ENCODE measurements around the gene CIPC. TPM values are rescaled to one million over a fixed set of nuclear protein-coding genes. Genes with fewer than 3 reads are reported as not detected.

The CIPC gene
- total RNA-seq, 1 experiment from 2014 or later, result 20.6 TPM

GRCh38 chr14:77153802-77154201 is 55.7 kb downstream of the CIPC start:
- H3K27ac ChIP-seq (ENCODE audit: low read depth, low read length), result no peak overlapping the region
- no peak overlapping the region for H2AFZ ChIP-seq (ENCODE audit: low read depth, low read length, poor library complexity, severe bottlenecking)
- TF ChIP-seq SP1 (IDR thresholded peaks at IDR 0.05; ENCODE audit: low read depth) (no peak), SRF (IDR thresholded peaks at IDR 0.05; ENCODE audit: low read depth) (no peak), CEBPB (IDR thresholded peaks at IDR 0.05; ENCODE audit: low read depth) (no peak), ELF1 (IDR thresholded peaks at IDR 0.05; ENCODE audit: borderline replicate concordance, low read depth) (no peak), MAX (IDR thresholded peaks at IDR 0.05) (no peak), EZH2 (IDR thresholded peaks at IDR 0.05) (no peak), TCF7L2 (IDR thresholded peaks at IDR 0.05; ENCODE audit: borderline replicate concordance, extremely low read depth, insufficient read depth, insufficient read length) (no peak), FOSL1 (IDR thresholded peaks at IDR 0.05; ENCODE audit: low read depth) (no peak), ZFX (IDR thresholded peaks at IDR 0.05) (no peak), SIN3A (IDR thresholded peaks at IDR 0.05; ENCODE audit: low read depth) (no peak), POLR2AphosphoS5 (IDR thresholded peaks at IDR 0.05; ENCODE audit: low read depth, low read length) (no peak), CTCF (IDR thresholded peaks at IDR 0.05 in 2 of 3, conservative IDR thresholded peaks at IDR 0.05 in 1 of 3; ENCODE audit: borderline replicate concordance in 1 of 3, insufficient read depth in 1 of 3, low read depth in 2 of 3, low read length in 2 of 3) (no peak), RAD21 (IDR thresholded peaks at IDR 0.05; ENCODE audit: low read depth) (no peak), CBX3 (IDR thresholded peaks at IDR 0.05; ENCODE audit: low read depth) (no peak), ZNF274 (IDR thresholded peaks at IDR 0.05; ENCODE audit: low read depth, low read length) (no peak), JUND (IDR thresholded peaks at IDR 0.05) (no peak), EZH2phosphoT487 (IDR thresholded peaks at IDR 0.05; ENCODE audit: borderline replicate concordance) (no peak), ZBTB33 (IDR thresholded peaks at IDR 0.05; ENCODE audit: extremely low read depth, insufficient replicate concordance, low read length) (no peak)
- ATAC-seq (no peak), DNase-seq (ENCODE audit: low read depth, low spot score) (no peak)
- no peaks in the 10 kb centered on the region for H3K79me2 ChIP-seq (ENCODE audit: insufficient read depth, low read length)
- H3K4me2 ChIP-seq (ENCODE audit: low read length), result no peak overlapping the region
- CTCF ChIA-PET, result interaction anchor here (0.9 to 5.8 kb wide), 5 partner anchors 28 to 282 kb away, joined by 4 to 112 read pairs (median 66); partner anchors contain the start of gene TMEM63C
- H3K4me3 ChIP-seq (replicated peaks in 1 of 2; ENCODE audit: low read depth in 1 of 2, low read length in 2 of 2), result no peak overlapping the region
- intact Hi-C loops (cut with micrococcal nuclease), result loop anchor here (2.0 kb wide), 2 partner anchors 59 to 305 kb away; partner anchors contain the start of gene AHSA1
- no TSS peak for BruUV-seq (replicated peaks)
- no peaks in the 10 kb centered on the region for H3K9me3 ChIP-seq (ENCODE audit: control insufficient read depth in 1 of 2, insufficient read depth in 1 of 2, low read depth in 1 of 2, low read length in 2 of 2)
- H4K20me1 ChIP-seq (ENCODE audit: insufficient read depth), result no peaks in the 10 kb centered on the region
- H3K36me3 ChIP-seq (ENCODE audit: control insufficient read depth in 1 of 2, insufficient read depth in 2 of 2, low read length in 2 of 2), result no peaks in the 10 kb centered on the region
- H3K4me1 ChIP-seq (ENCODE audit: control insufficient read depth in 1 of 2, insufficient read depth in 2 of 2, low read length in 2 of 2), result peaks cover 9 to 21% of the 10 kb centered on the region in 2 experiments; a peak in 3 of 4 replicates
- H3K27me3 ChIP-seq (ENCODE audit: insufficient read depth, low read length), result no peaks in the 10 kb centered on the region
- POLR2A ChIA-PET, result no interaction called here
- RAD21 ChIA-PET (ENCODE audit: low non-redundant PET in 1 of 2, low total read pairs in 2 of 2, uncharacterized antibody in 2 of 2, unreplicated experiment in 2 of 2), result interaction anchor here (0.7 to 2.8 kb wide), 3 partner anchors 59 to 281 kb away, joined by 3 to 10 read pairs (median 3); no protein-coding TSS in a partner anchor
- no peak overlapping the region for H3K9ac ChIP-seq (ENCODE audit: low read length)
- no peaks in the 10 kb centered on the region for H3K9me2 ChIP-seq (ENCODE audit: insufficient read depth)
